ENCODE results near the gene PDIA5.

Gene PDIA5

DNA sequence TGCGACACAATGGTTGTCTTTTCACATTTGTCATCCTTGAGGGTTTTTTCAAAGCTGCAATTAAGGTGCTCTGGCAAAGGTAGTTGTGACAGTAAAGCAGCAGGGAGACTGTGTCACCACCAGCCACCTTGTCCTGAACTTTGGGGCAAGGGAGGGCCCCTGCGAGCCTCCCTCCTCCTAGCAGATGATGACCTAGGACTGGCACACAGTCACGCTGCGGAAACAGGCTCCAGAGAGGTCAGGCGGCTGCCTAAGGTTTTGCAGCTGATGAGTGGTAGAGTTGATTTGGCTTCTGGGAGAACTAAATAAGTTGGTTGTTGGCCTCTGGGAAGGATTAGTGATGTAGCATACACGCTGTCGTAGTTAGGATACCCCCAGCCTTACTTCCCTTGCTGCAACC, 62.7 kb downstream of the PDIA5 start:
- no peak for TF ChIP-seq CTCF (IDR thresholded peaks at IDR 0.05; ENCODE audit: insufficient read depth, low read depth, low read length, missing control alignments)
- DNase-seq (ENCODE audit: low read depth): no peak
- no peak overlapping the region for H3K4me3 ChIP-seq (ENCODE audit: low read depth, low read length)

- H3K4me3 ChIP-seq (ENCODE audit: low read depth, low read length): no peak overlapping the region
- TF ChIP-seq CTCF (IDR thresholded peaks at IDR 0.05; ENCODE audit: insufficient read depth, low read depth, low read length, missing control alignments): no peak
- no peak for DNase-seq (ENCODE audit: low read depth)
These were observed 63.4 kb downstream of the PDIA5 start for GRCh38 chr3:123130079-123130750.

GRCh38 chr3:123134671-123135070, 67.8 kb downstream of the PDIA5 start:
- no peak for DNase-seq (ENCODE audit: low read depth)
- H3K4me3 ChIP-seq (ENCODE audit: low read depth, low read length): no peak overlapping the region
- no peak for TF ChIP-seq CTCF (IDR thresholded peaks at IDR 0.05; ENCODE audit: insufficient read depth, low read depth, low read length, missing control alignments)

GRCh38 chr3:123137001-123137400, 70.2 kb downstream of the PDIA5 start:
- H3K4me3 ChIP-seq (ENCODE audit: low read depth, low read length): no peak overlapping the region
- DNase-seq (ENCODE audit: low read depth): no peak
- no peak for TF ChIP-seq CTCF (IDR thresholded peaks at IDR 0.05; ENCODE audit: insufficient read depth, low read depth, low read length, missing control alignments)

DNA sequence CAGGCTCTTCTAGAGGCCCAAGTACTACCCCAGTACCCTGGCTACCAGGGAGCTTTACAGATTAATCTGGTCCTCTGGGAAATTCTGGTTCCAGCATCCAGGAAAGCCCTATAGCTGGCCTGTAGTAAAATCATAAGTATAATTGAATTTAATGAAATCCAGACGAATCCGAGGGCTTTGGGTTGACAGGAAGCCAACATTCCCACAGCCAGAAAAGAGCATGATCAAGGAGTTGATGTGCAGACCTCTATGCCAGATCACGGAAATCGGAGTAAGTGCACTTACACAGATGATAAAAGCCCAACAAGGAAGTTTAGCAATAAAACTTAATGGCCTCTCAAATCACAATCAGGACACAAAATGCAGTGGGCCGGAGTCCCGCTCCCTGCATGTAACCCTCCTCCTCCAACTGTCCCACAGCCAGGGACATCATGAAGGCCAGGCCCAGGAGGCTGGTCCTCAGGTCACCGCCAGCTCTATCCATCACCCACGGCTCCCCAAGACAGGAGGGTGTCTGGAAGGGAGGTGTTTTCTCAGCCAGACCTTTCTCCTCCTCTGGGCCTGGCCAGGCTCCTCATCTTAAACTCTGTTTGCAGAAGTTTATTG, 72.1 kb downstream of the PDIA5 start:
- DNase-seq (ENCODE audit: low read depth): no peak
- no peak overlapping the region for H3K4me3 ChIP-seq (ENCODE audit: low read depth, low read length)
- no peak for TF ChIP-seq CTCF (IDR thresholded peaks at IDR 0.05; ENCODE audit: insufficient read depth, low read depth, low read length, missing control alignments)

- no peak for TF ChIP-seq CTCF (IDR thresholded peaks at IDR 0.05; ENCODE audit: insufficient read depth, low read depth, low read length, missing control alignments)
- no peak for DNase-seq (ENCODE audit: low read depth)
- no peak overlapping the region for H3K4me3 ChIP-seq (ENCODE audit: low read depth, low read length)
These were observed 72.7 kb downstream of the PDIA5 start for GRCh38 chr3:123139522-123139921.

- no peak for TF ChIP-seq CTCF (IDR thresholded peaks at IDR 0.05; ENCODE audit: insufficient read depth, low read depth, low read length, missing control alignments)
- no peak overlapping the region for H3K4me3 ChIP-seq (ENCODE audit: low read depth, low read length)
- DNase-seq (ENCODE audit: low read depth): no peak
These were observed 73.7 kb downstream of the PDIA5 start for GRCh38 chr3:123140550-123140949.
